CD4-positive, alpha-beta T cell treated with Interleukin-21 for 1 hour (primary cell): ENCODE measurements around the gene UBXN11.

Experiments
- DNase-seq: peaks from one replicate; pipeline ENCODE4 v3.0.0-alpha.2; 2020

Gene UBXN11, protein sequence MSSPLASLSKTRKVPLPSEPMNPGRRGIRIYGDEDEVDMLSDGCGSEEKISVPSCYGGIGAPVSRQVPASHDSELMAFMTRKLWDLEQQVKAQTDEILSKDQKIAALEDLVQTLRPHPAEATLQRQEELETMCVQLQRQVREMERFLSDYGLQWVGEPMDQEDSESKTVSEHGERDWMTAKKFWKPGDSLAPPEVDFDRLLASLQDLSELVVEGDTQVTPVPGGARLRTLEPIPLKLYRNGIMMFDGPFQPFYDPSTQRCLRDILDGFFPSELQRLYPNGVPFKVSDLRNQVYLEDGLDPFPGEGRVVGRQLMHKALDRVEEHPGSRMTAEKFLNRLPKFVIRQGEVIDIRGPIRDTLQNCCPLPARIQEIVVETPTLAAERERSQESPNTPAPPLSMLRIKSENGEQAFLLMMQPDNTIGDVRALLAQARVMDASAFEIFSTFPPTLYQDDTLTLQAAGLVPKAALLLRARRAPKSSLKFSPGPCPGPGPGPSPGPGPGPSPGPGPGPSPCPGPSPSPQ

GRCh38 chr1:26306290-26307229, at the start of gene UBXN11:
UBXN11 (minus strand) TSS chr1:26306636; CDS start chr1:26302883, 3,753 bp downstream.
- peak; percentile 95 for DNase-seq

DNA sequence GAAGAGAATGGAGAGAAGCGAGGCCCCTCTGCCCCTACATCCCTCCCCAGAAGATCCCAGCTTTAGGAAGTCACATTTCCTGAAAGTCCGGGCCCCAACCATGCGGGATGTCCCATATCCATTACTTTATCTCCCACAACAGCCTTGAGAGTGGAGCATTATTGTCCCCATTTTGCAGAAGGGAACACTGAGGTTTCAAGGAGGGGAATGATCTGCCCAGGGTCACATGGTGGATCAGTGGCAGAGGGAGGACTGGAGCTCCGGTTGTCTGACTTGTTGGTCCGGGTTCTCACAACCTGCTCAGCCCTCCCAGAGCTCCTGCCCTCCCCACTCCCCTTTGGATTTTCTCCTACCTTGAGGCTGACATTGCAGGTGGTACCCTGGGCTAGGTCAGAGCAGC, 49.7 kb upstream of the UBXN11 start:
- no peak for DNase-seq

DNA sequence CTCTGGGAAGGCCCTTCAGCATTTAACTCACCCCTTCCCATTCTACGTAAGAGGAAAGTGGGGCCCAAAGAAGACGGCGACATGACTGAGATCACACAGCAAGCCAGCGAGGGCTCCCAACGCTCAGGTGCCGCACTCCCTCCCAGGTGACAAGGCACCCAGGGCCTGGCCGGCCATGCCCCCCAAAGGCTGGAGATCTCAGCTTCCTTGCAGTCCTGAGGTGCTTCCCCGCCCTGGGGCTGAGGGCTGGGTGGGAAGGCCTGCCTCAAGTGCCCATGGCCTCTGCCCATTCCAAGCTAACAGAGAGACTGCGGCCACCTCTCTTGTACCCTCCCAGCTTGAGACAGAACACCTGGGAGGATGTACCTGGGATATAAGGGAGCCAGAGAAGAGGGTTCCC, 48.5 kb upstream of the UBXN11 start:
- DNase-seq = no peak

GRCh38 chr1:26353976-26354820, 47.8 kb upstream of the UBXN11 start, which contains the start of gene CRYBG2:
CRYBG2 (minus strand) TSS chr1:26354130; CDS start chr1:26346657, 7,473 bp downstream.
- no peak for DNase-seq

DNA sequence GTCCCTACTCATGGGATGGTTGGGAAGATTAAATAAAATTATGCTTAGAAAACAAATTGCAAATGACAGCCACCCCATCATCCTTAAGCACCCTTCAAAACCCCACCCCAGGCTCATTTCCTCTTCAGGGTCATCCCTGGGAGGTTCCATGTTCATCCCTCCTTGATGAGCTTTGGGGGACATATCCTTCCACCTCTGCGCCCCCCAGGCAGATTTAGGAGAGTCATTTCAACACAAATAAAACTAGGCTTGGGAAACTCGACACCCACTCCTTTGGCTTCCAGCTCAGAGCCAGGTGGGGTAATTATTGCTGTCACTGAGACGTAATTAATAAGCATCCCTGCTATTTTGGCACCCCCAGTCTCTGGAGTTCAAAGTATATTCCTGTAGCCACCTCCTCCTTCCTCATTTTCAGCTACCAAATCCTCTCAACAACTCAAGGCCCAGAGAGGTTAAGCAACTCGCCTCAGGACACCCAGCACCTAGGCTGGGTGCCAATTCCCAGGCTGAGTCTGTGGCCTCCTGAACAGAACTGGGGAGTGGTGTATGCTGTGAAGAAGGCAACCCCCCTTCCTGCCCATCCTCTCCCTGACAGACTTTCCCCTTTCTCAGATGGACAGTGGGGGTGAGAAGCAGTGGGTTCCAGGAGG, 46.9 kb upstream of the UBXN11 start:
- DNase-seq = no peak

DNA sequence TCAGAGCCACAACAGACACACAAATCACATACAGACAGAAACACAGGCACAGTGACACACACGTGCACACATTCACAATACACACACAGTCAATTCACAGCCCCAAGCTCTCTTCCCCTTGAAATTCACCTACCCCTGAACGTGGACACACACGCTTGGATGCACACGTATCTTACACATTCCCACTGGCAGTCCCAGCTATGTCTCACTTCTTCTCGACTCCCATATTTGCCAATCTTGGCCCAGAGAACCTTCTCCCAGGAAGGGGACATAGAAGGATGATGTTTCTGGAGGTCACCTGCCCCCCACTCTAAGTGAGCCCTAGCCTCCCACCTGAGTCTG, 45.9 kb upstream of the UBXN11 start:
- DNase-seq = no peak

DNA sequence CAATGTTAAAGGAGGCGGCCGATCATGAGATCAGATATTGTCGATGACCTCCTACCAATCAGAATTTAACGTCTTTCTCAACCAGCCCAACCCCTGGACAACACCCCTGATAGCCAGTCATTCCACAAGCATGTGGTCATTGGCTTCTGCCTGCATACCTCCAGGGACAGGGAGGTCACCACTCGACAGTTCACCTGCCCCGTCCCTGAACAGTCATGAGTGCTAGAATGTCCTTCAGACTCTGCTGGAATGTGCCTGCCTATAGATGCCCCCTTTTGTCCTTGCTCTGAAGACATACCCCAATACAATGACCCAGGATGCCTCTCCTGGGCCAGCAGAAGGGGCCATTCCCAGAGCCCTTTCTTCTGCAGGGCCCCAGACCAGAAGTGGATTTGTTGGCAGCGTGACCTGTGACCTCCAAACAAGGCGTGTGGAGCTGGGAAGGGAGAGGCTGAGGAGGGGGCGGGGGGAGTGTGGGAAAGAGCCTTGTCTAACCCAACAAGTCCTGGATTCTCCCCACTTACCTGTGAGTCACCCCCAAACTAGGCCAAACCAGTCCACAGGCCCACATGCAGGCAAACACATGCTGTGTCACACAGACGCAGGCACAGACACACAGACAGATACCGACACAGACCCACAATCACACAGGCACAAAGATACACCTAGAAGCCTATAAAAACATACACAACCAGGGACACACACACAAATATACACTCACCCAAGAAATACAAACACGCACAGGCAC, 45.3 kb upstream of the UBXN11 start:
- DNase-seq = no peak

- DNase-seq = no peak
Observed at GRCh38 chr1:26350701-26351589, 44.5 kb upstream of the UBXN11 start.

DNA sequence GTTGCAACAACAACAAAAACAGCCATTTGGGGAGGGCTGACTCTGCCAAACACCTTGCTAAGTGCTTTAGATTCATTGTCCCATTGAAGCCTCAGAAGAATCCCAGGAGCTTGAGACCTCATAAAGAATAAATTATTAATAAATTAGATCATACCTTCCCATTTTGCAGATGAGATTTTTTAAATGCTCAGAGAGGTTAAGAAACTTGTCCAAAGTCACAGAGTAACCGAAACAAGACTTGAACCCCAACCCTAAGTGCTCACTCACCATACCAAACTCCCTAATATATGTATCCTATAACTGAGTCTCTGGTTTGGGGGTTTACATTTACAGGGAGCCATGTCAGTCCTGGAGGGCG, 43.9 kb upstream of the UBXN11 start:
- DNase-seq = no peak

GRCh38 chr1:26349877-26350244, 43.4 kb upstream of the UBXN11 start:
- DNase-seq = no peak

- DNase-seq = no peak
Observed at GRCh38 chr1:26349188-26349876, 42.9 kb upstream of the UBXN11 start.

DNA sequence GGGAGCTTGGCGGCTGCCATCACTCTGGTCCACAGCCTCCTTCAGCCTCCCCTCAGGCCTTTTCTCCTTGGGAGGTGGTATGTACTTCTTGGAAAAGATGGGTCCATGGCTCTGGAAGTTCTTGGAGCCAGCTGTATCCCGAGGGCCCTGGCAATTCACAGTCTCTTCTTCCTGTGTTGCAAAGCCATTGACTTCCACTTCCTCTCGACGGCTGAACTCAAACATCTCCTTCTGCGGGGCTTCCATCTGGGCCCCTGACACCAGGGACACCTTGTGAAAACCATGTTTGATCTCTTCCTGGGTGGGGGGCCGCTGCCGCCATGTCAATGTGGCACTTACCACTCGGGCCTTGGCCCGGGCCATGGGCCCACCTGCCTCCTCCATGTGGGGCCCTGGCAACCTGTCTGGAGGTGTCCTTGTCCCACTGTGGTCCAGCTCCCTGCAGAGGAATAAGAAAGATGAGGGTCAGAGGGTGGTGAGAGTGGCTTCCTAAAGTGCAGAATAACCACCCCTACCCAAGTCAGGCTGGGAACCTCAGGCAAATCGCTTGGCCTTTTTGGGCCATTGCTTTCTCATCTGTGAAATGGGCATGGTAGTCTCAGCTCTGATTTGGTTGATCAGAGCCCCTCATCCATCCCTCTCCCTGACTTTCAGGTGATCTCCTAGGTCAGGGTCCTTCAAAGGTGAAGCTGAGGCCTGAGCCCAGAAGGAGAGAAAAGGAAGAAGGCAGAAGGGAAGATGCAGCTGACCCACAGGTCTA, 40.0 kb upstream of the UBXN11 start:
- no peak for DNase-seq

GRCh38 chr1:26345718-26346117, 39.3 kb upstream of the UBXN11 start:
- no peak for DNase-seq

DNA sequence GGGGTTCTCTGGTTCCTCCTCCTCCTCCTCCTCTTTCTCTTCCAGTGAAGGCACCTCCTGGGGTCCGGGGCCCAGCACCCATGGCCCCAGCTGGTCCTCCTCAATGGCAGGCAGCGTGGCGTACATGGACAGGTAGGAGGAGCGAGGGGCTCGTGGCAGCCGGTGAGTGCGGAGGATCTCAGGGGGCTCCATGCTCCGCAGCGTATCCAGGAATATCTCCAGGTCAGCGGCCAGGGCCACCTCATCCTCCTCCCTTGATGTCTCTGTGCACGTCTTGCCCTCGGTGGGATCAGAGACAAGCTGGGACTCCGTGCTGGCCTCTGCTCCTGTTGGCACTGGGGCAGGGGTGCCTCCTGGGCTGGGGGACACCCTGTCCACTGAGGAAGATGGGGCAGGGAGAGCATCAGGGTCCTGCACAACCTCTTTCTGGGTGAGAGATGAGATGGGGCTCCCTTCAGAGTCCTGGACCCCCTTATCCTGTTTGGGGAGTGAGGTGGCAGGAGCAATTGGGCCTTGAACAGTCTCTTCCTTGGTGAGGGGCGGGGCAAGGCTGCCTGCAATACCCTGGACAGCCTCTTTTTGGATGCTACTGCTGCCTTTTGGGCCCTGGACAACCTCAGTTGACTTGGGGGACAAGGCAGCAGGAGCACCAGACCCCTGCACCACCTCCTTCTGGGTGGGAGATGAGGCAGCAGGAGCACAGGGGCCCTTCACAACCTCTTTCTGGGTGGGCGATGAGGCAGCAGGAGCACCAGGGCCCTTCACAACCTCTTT, 37.9 kb upstream of the UBXN11 start:
- no peak for DNase-seq

DNA sequence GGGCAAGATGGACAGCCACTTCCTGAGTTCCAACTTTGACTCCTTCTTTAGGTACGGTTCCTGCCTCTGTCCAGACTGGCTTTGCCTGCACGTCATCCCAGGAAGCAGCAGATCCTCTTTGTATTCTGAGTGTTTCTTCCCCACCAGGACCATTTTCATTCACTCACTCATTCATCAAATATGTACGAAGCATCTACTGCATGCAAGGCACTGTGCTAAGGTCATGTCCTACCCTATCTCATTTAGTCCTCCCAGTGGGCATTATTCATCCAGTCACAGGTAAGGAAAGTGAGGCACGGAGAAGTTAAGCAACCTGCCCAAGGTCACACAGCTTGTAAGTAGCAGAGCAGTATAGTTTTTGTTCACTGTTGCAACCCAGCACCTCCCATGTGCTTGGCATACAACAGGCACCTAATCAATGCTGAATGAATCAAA, 33.6 kb upstream of the UBXN11 start:
- no peak for DNase-seq

DNA sequence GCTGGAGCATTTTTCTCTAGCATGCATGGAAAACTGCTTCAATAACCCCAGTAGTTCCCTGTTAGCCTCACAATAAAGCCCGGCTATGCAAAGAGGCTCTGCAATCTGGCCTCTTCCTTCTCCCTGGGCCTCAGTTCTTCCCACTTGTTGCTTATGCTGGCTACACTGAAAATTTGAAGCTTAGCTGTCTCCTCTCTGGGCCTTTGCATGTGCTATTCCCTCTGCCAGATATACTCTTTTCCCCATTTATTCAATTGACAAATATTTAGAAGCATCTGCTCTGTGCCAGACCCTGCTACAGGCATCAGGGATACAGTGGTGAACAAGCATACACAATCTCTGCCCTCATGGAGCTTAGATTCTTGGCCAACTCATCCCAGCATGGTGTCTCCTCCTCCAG, 32.2 kb upstream of the UBXN11 start:
- no peak for DNase-seq

DNA sequence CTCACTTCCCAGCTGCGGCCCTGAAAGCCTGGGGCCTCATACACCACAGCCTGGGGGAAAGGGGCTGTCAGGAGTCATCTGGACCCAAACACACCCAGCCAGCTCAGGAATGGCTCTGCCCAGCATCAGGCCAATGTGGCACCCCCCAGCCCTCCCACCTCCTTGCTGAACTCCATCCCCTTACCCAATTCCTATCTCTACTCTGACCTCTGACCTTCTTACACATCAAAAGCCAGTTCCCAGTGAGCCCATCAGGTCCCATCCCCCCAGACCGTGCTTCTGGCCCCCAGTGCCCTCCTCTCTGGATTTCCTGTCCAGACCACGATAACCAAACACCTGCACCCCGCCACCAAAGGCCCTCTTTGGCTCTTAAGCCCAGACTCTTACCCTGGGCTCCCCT, 31.2 kb upstream of the UBXN11 start:
- DNase-seq = no peak

- DNase-seq = no peak
Observed at GRCh38 chr1:26337206-26337535, 30.7 kb upstream of the UBXN11 start.
